A549 (cell line): ENCODE results near the gene CBY2. TPM values are rescaled to one million over a fixed set of nuclear protein-coding genes. Genes with fewer than 3 reads are reported as not detected.

Source experiments
- ATAC-seq, 2 experiments: fragments of 200-7000 bp in 1 of 2; fragments of >200 bp in 1 of 2; cut with Nextera tagmentation in 1 of 2; cut with Tn5 transposase in 1 of 2; 3 replicates each; pipeline versions ENCODE4 v1.8.0 to v1.9.1; 2018 to 2020; ENCODE audit warnings: mild to moderate bottlenecking in 1 of 2, moderate library complexity in 1 of 2
- CTCF ChIA-PET: fragments of 300-600 bp; sonication (Branson Sonifier 250); formaldehyde crosslinking; extraction: SDS; loops from one replicate; lab custom pipeline; 2021; ENCODE audit warnings: antibody characterized with exemption, inconsistent platforms; lab: Yijun Ruan, JAX
- POLR2A ChIA-PET: fragments of 350-600 bp; formaldehyde crosslinking; extraction: SDS; loops from one replicate; lab custom pipeline; 2021; ENCODE audit warnings: antibody characterized with exemption, inconsistent platforms; lab: Yijun Ruan, JAX
- DNase-seq, 2 experiments: peaks; one replicate each; pipeline versions ENCODE4 v3.0.0 to v3.0.0-alpha.2; 2011 to 2016; ENCODE audit warnings: low read depth in 1 of 2, low spot score in 1 of 2
- FAIRE-seq: peaks from 2 replicates; lab custom pipeline; 2011; peaks lifted over from hg19 to GRCh38; lab: Jason Lieb, UNC
- H3K27ac ChIP-seq, 2 experiments: fragments of >200 bp; sonication (Bioruptor Twin); formaldehyde crosslinking; 3 replicates each; pipeline ENCODE4 v1.5.1; 2016 to 2017
- H3K4me1 ChIP-seq: fragments of >200 bp; sonication (Bioruptor Twin); formaldehyde crosslinking; 3 replicates; pipeline ENCODE4 v1.6.1; 2016
- H3K4me2 ChIP-seq: fragments of >200 bp; sonication (Bioruptor Twin); formaldehyde crosslinking; 3 replicates; pipeline ENCODE4 v1.6.1; 2016
- H3K4me3 ChIP-seq: fragments of >200 bp; sonication (Bioruptor Twin); formaldehyde crosslinking; 3 replicates; pipeline ENCODE4 v1.5.1; 2016
- H3K9me3 ChIP-seq: fragments of >200 bp; sonication (Bioruptor Twin); formaldehyde crosslinking; 3 replicates; pipeline ENCODE4 v1.6.1; 2016
- CBX2 ChIP-seq: fragments of 200-600 bp; sonication (generic); IDR thresholded peaks from 2 replicates; pipeline ENCODE4 v1.6.1; 2016; ENCODE audit warnings: low read depth, mild to moderate bottlenecking, borderline replicate concordance
- CEBPB ChIP-seq, 2 experiments: fragments of >200 bp in 1 of 2; sonication (Bioruptor Twin) in 1 of 2; formaldehyde crosslinking in 1 of 2; IDR thresholded peaks; 2 replicates each; pipeline ENCODE4 v1.6.1; 2012 to 2016
- CHD2 ChIP-seq: fragments of 150-350 bp; IDR thresholded peaks from 2 replicates; pipeline ENCODE4 v1.6.1; 2014; ENCODE audit warnings: low read length; ENCODE audit not compliant: partially characterized antibody
- CHD4 ChIP-seq: fragments of 200-600 bp; sonication (generic); IDR thresholded peaks from 2 replicates; pipeline ENCODE4 v1.6.1; 2016; ENCODE audit warnings: antibody characterized with exemption, mild to moderate bottlenecking, borderline replicate concordance
- EHF ChIP-seq: fragments of 250-450 bp; sonication (Bioruptor Pico); IDR thresholded peaks from 2 replicates; pipeline ENCODE4 v1.5.0; 2020; ENCODE audit warnings: mild to moderate bottlenecking
- EHMT2 ChIP-seq: fragments of 200-600 bp; sonication (generic); IDR thresholded peaks from 2 replicates; pipeline ENCODE4 v1.6.1; 2016; ENCODE audit warnings: antibody characterized with exemption, low read depth, mild to moderate bottlenecking, moderate library complexity
- EP300 ChIP-seq, 2 experiments: fragments of >200 bp; sonication (Bioruptor Twin); formaldehyde crosslinking; IDR thresholded peaks; 2 replicates in 1 of 2; 3 replicates in 1 of 2; pipeline ENCODE4 v1.6.1; 2016 to 2017
- FOSB ChIP-seq: fragments of 250-450 bp; sonication (Bioruptor Pico); IDR thresholded peaks from 2 replicates; pipeline ENCODE4 v1.5.0; 2020; ENCODE audit warnings: mild to moderate bottlenecking, moderate library complexity
- FOSL2 ChIP-seq, 2 experiments: fragments of 450-650 bp in 1 of 2; fragments of >200 bp in 1 of 2; sonication (Bioruptor Twin) in 1 of 2; formaldehyde crosslinking; IDR thresholded peaks; 2 replicates each; pipeline versions ENCODE4 v1.5.0 to v1.6.1; 2016 to 2020; ENCODE audit warnings: mild to moderate bottlenecking in 1 of 2, moderate library complexity in 1 of 2
- HOXB13 ChIP-seq: fragments of 250-450 bp; sonication (Bioruptor Pico); IDR thresholded peaks from 2 replicates; pipeline ENCODE4 v1.5.0; 2020; ENCODE audit warnings: low read depth, mild to moderate bottlenecking, moderate library complexity
- HOXB5 ChIP-seq: fragments of 250-450 bp; sonication (Bioruptor Pico); IDR thresholded peaks from 2 replicates; pipeline ENCODE4 v1.5.0; 2020; ENCODE audit warnings: mild to moderate bottlenecking, moderate library complexity
- JUN ChIP-seq, 2 experiments: fragments of >200 bp; sonication (Bioruptor Twin); formaldehyde crosslinking; IDR thresholded peaks; 2 replicates in 1 of 2; 3 replicates in 1 of 2; pipeline ENCODE4 v1.6.1; 2016 to 2017
- MAZ ChIP-seq: fragments of 150-350 bp; IDR thresholded peaks from 2 replicates; pipeline ENCODE4 v1.6.1; 2014; ENCODE audit warnings: antibody characterized with exemption, low read depth, low read length, borderline replicate concordance
- NFE2L2 ChIP-seq: fragments of 150-350 bp; conservative IDR thresholded peaks from 2 replicates; pipeline ENCODE4 v1.6.1; 2014; ENCODE audit warnings: low read length
- NR3C1 ChIP-seq: fragments of >200 bp; sonication (Bioruptor Twin); formaldehyde crosslinking; IDR thresholded peaks from 3 replicates; pipeline ENCODE4 v1.6.1; 2017
- PHF8 ChIP-seq: fragments of 200-600 bp; sonication (generic); IDR thresholded peaks from 2 replicates; pipeline ENCODE4 v1.6.1; 2016; ENCODE audit warnings: low read depth, mild to moderate bottlenecking, antibody characterized with exemption, moderate library complexity, borderline replicate concordance
- POLR2A ChIP-seq: IDR thresholded peaks from 2 replicates; pipeline ENCODE4 v1.6.1; 2012; ENCODE audit warnings: mild to moderate bottlenecking, low read length
- RAD21 ChIP-seq, 2 experiments: fragments of >200 bp in 1 of 2; sonication (Bioruptor Twin) in 1 of 2; formaldehyde crosslinking in 1 of 2; IDR thresholded peaks in 1 of 2; conservative IDR thresholded peaks in 1 of 2; 2 replicates in 1 of 2; 3 replicates in 1 of 2; pipeline ENCODE4 v1.6.1; 2012 to 2018; ENCODE audit warnings: inconsistent platforms in 1 of 2
- RFX5 ChIP-seq: fragments of 450-650 bp; IDR thresholded peaks from 2 replicates; pipeline ENCODE4 v1.7.1; 2014; ENCODE audit warnings: antibody characterized with exemption, mild to moderate bottlenecking, moderate library complexity
- SMC3 ChIP-seq: fragments of >200 bp; sonication (Bioruptor Twin); formaldehyde crosslinking; IDR thresholded peaks from 3 replicates; pipeline ENCODE4 v1.6.1; 2018; ENCODE audit warnings: inconsistent platforms
- SREBF2 ChIP-seq: fragments of 450-650 bp; IDR thresholded peaks from 2 replicates; pipeline ENCODE4 v1.6.1; 2014; ENCODE audit warnings: mild to moderate bottlenecking, moderate library complexity
- TFCP2L1 ChIP-seq: fragments of 250-450 bp; sonication (Bioruptor Pico); IDR thresholded peaks from 2 replicates; pipeline ENCODE4 v1.5.0; 2021; ENCODE audit warnings: mild to moderate bottlenecking
- TP53 ChIP-seq: fragments of 250-450 bp; sonication (Bioruptor Pico); IDR thresholded peaks from 2 replicates; pipeline ENCODE4 v1.5.0; 2021; ENCODE audit warnings: mild to moderate bottlenecking, moderate library complexity
- ZC3H11A ChIP-seq: fragments of 450-650 bp; IDR thresholded peaks from 2 replicates; pipeline ENCODE4 v1.6.1; 2014; ENCODE audit warnings: antibody characterized with exemption, mild to moderate bottlenecking
- ZFP36 ChIP-seq: fragments of 450-650 bp; IDR thresholded peaks from 2 replicates; pipeline ENCODE4 v1.6.1; 2014; ENCODE audit warnings: borderline replicate concordance; ENCODE audit not compliant: partially characterized antibody
- WGBS: methylation state at CpG from one replicate; pipeline ENCODE4 v1.1.6; 2017; ENCODE audit errors: missing lambda C conversion rate; 5-methylcytosine and 5-hydroxymethylcytosine counted together
- polyA plus RNA-seq, 4 experiments: library from polyadenylated mRNA; depleted of rRNA in 3 of 4; stranded (reverse); fragments of >200 nt; fragmentation: RNase III in 1 of 4; extraction: RNeasy Plus Mini Kit Qiagen cat#74134 plus additional on column Dnase treatment in 1 of 4; gene quantifications; 2 replicates in 3 of 4; 3 replicates in 1 of 4; pipeline ENCODE4 v1.2.3, GENCODE V29; 2011 to 2017
- TF ChIP-seq, protein P1 (sequence below): IDR thresholded peaks from 2 replicates; pipeline ENCODE4 v1.6.1; 2012
- TF ChIP-seq, protein P2 (sequence below): IDR thresholded peaks from 2 replicates; pipeline ENCODE4 v1.6.1; 2012; ENCODE audit warnings: low read depth, borderline replicate concordance
- TF ChIP-seq, protein P3 (sequence below): fragments of 250-450 bp; sonication (Bioruptor Pico); IDR thresholded peaks from 2 replicates; pipeline ENCODE4 v1.5.0; 2020; ENCODE audit warnings: low read depth, mild to moderate bottlenecking, moderate library complexity
- TF ChIP-seq, protein P4 (sequence below): fragments of 150-350 bp; IDR thresholded peaks from 2 replicates; pipeline ENCODE4 v1.6.1; 2014; ENCODE audit warnings: low read depth, mild to moderate bottlenecking, low read length

The CBY2 gene
- polyA plus RNA-seq, 2 of the 4 experiments (the other 2 are of a cell fraction): 0.28 TPM; not detected in 1

DNA sequence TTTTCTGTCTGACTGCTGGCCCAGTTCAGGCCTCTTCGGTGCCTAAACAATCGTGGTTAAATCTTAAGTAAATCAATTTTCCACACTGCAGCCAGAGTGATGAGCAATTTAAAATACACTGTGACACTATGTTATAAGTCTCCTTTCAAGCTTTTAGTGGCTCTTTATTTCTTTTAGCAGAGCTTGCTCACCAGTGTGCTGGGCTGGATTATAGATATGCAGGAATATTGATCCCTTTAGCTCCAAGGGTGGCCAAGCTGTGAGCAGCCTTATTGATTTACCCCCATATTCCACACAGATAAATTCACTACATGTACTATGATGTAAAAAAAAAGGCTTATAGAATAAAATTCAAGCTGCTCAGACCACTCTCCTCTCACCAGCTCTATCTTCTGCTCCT, 21.7 kb downstream of the CBY2 start:
- no peak for ATAC-seq
- no peak overlapping the region for H3K4me2 ChIP-seq
- CTCF ChIA-PET: no interaction called here

DNA sequence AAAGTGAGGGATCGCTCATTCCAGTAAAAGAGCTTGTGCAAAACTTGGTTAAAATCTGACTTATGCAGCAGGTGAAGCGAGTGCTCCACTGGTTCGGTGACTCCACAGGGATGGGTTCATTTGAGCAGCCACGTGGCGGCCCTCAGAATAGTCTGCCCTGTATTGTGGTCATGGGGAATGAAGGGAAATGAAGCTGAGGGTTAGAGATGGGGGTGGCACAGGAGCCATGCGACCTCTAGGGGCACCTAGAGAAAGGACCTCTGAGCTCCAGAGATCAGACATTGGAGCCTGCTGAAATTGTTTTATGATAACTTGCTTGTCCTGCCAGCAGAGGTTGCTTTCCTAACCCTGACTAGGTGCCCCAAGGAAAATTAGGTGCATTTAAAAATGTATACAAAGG, 26.6 kb downstream of the CBY2 start:
- Histone ChIP-seq H3K4me2 (no peak overlapping the region), H3K9me3 (no peaks in the 10 kb centered on the region), H3K4me1 (no peaks in the 10 kb centered on the region), H3K4me3 (no peak overlapping the region), H3K27ac (no peak overlapping the region)
- CTCF ChIA-PET: interaction anchor here (0.6 to 2.1 kb wide), 7 partner anchors 8 to 447 kb away, joined by 3 to 8 read pairs (median 3); no protein-coding TSS in a partner anchor
- TF ChIP-seq RAD21 (conservative IDR thresholded peaks at IDR 0.05 in 1 of 2, IDR thresholded peaks at IDR 0.05 in 1 of 2) (peak in 1 of 2 experiments; percentile 49; a peak in 2 of 5 replicates), ZC3H11A (no peak)
- POLR2A ChIA-PET: interaction anchor here (0.6 kb wide), 1 partner anchor 158 kb away, joined by 5 read pairs; no protein-coding TSS in a partner anchor
- ATAC-seq (peak; percentile 83 to 94), FAIRE-seq (no peak), DNase-seq (peak; percentile 14 to 42)
- WGBS: 34% methylated on average over 6 of the region's 6 CpGs

More for the DNA sequence above, 21.7 kb downstream of the CBY2 start:
- Histone ChIP-seq H3K27ac (no peak overlapping the region), H3K9me3 (no peaks in the 10 kb centered on the region), H3K4me1 (no peaks in the 10 kb centered on the region), H3K4me3 (no peak overlapping the region)
- POLR2A ChIA-PET: no interaction called here
- DNase-seq (no peak), FAIRE-seq (no peak)
- no peak for TF ChIP-seq CHD2
- TF ChIP-seq SREBF2: no peak
- no peak for TF ChIP-seq ZFP36
- TF ChIP-seq, protein P1, sequence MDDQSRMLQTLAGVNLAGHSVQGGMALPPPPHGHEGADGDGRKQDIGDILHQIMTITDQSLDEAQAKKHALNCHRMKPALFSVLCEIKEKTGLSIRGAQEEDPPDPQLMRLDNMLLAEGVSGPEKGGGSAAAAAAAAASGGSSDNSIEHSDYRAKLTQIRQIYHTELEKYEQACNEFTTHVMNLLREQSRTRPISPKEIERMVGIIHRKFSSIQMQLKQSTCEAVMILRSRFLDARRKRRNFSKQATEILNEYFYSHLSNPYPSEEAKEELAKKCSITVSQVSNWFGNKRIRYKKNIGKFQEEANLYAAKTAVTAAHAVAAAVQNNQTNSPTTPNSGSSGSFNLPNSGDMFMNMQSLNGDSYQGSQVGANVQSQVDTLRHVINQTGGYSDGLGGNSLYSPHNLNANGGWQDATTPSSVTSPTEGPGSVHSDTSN: no peak
- no peak for TF ChIP-seq RAD21 (conservative IDR thresholded peaks at IDR 0.05 in 1 of 2, IDR thresholded peaks at IDR 0.05 in 1 of 2)
- TF ChIP-seq FOSL2 (IDR thresholded peaks at IDR 0.05): no peak
- TF ChIP-seq FOSL2 (CRISPR knock-in tag; IDR thresholded peaks at IDR 0.05): no peak
- 34% methylated on average over 2 of the region's 2 CpGs for WGBS

DNA sequence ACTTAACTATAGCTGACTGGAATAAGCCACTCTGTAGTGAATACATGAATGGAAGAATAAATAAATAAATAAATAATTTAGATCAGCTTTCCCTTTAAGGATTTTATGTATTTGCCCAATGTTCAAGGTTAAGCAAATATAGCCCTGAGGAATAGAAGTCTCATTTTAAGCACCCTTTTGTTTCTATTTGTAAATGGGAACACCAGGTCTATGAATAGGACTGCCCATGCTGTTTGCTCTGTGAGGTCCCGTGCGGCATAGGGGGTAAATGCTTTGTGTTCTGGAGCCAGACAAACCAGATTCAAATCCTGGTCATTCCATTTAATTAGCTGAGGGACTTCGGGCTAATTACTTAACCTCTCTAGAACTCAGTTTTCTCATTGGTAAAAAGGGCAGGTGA, 29.3 kb downstream of the CBY2 start:
- H3K4me1 ChIP-seq: no peaks in the 10 kb centered on the region
- ATAC-seq (no peak), FAIRE-seq (no peak), DNase-seq (no peak)
- no peak overlapping the region for H3K4me3 ChIP-seq
- H3K9me3 ChIP-seq: no peaks in the 10 kb centered on the region
- POLR2A ChIA-PET: no interaction called here
- CTCF ChIA-PET: no interaction called here
- H3K4me2 ChIP-seq: no peak overlapping the region
- TF ChIP-seq, protein P2, sequence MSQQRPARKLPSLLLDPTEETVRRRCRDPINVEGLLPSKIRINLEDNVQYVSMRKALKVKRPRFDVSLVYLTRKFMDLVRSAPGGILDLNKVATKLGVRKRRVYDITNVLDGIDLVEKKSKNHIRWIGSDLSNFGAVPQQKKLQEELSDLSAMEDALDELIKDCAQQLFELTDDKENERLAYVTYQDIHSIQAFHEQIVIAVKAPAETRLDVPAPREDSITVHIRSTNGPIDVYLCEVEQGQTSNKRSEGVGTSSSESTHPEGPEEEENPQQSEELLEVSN: no peak
- TF ChIP-seq TFCP2L1 (CRISPR knock-in tag) (no peak), SMC3 (no peak), RFX5 (no peak), HOXB13 (CRISPR knock-in tag) (no peak), EHF (CRISPR knock-in tag) (no peak), CBX2 (no peak), NR3C1 (no peak), TP53 (CRISPR knock-in tag) (no peak), SREBF2 (no peak)
- TF ChIP-seq, protein P3, sequence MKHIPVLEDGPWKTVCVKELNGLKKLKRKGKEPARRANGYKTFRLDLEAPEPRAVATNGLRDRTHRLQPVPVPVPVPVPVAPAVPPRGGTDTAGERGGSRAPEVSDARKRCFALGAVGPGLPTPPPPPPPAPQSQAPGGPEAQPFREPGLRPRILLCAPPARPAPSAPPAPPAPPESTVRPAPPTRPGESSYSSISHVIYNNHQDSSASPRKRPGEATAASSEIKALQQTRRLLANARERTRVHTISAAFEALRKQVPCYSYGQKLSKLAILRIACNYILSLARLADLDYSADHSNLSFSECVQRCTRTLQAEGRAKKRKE (CRISPR knock-in tag): no peak
- WGBS: 22% methylated on average over 3 of the region's 3 CpGs
- no peak overlapping the region for H3K27ac ChIP-seq

DNA sequence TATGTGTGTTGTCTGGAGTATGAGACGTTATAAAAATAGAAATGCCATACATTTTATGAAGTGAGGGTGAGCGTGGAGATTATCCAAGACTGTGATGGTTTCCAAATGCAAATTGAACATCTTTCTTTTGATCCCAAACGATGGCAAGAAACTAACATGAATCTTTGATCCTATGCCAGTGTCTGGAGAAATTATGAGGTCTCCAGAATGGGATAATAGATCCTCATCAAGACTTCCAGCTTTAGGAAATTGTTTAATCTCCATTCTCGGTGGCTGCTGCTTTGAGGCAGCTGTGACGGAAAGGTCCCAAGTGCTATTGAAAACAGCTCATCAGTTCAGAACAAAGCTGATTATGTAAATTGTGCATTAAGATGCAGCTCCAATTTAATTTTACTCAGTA, 30.8 kb downstream of the CBY2 start:
- WGBS: 36% methylated on average over 5 of the region's 5 CpGs
- CTCF ChIA-PET: no interaction called here
- TF ChIP-seq EP300 (IDR thresholded peaks at IDR 0.05): no peak
- TF ChIP-seq FOSB (CRISPR knock-in tag): no peak
- TF ChIP-seq PHF8: no peak
- no peak for TF ChIP-seq MAZ
- TF ChIP-seq, protein P4, sequence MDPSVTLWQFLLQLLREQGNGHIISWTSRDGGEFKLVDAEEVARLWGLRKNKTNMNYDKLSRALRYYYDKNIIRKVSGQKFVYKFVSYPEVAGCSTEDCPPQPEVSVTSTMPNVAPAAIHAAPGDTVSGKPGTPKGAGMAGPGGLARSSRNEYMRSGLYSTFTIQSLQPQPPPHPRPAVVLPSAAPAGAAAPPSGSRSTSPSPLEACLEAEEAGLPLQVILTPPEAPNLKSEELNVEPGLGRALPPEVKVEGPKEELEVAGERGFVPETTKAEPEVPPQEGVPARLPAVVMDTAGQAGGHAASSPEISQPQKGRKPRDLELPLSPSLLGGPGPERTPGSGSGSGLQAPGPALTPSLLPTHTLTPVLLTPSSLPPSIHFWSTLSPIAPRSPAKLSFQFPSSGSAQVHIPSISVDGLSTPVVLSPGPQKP: no peak
- no peak for TF ChIP-seq EHMT2
- TF ChIP-seq NFE2L2: no peak
- TF ChIP-seq JUN (IDR thresholded peaks at IDR 0.05): no peak
- no peak for TF ChIP-seq POLR2A
- no peak for TF ChIP-seq HOXB5 (CRISPR knock-in tag)
- no peak for TF ChIP-seq CHD4
- no peak for TF ChIP-seq CEBPB (IDR thresholded peaks at IDR 0.05)

More for the DNA sequence above, 30.8 kb downstream of the CBY2 start:
- DNase-seq: no peak
- Histone ChIP-seq H3K4me3 (no peak overlapping the region), H3K4me1 (no peaks in the 10 kb centered on the region), H3K27ac (no peak overlapping the region), H3K4me2 (no peak overlapping the region), H3K9me3 (no peaks in the 10 kb centered on the region)
- FAIRE-seq: no peak
- POLR2A ChIA-PET: no interaction called here
- ATAC-seq: no peak
